ENCODE measurements around the gene CD320.
A peak's percentile ranks its signal among the peaks of the same experiment; 100 is the strongest.

CD320 gene

DNA sequence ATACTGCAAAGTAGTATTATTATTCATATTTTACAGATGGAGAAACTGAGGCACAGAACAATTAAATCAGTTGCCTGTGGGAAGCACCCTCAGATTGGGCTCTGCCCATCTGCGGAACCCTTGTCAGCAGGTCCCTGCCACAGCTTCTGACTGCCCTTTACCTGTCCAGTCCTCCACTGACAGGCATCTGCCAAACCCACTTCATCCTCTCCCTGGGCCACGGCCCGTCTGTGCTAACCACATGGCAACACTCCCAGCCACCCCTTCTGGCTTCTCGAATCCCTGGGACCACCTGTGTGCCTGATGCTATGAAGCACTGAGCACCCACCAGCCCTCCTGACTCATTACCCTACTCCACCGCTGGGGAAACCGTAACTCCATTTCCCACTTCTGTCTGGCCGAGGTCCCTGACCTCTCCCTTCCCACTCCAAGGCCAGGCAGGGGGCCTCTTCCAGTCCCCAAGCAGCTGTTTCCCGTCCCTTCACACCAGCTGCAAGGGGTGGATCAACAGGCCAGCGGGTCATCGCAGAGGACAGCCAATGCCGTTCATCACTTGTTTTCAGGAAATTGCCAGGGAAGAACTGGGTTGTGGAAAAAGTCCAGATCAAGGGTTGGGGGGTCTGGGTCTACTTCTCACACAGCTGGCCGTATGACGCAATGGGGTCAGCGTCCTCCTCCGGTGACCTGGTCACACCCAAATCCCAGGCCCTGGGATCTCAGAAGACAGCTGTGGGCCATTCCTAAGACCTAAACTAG lies 32.4 kb upstream of the CD320 start:
- Histone ChIP-seq H3K9ac (ENCODE audit: low read length) (no peak overlapping the region), H3K9me3 (ENCODE audit: control insufficient read depth, low read length) (no peaks in the 10 kb centered on the region), H3K4me1 (ENCODE audit: control insufficient read depth, insufficient read depth, low read length) (peaks cover 4% of the 10 kb centered on the region), H3K27me3 (replicated peaks; ENCODE audit: control insufficient read depth, insufficient read depth, low read length) (peaks cover 26% of the 10 kb centered on the region), H3K4me3 (ENCODE audit: low read length) (no peak overlapping the region), H3K36me3 (ENCODE audit: control insufficient read depth, insufficient read depth, low read length, severe bottlenecking) (no peaks in the 10 kb centered on the region)
- DNase-seq (ENCODE audit: low read depth): no peak

DNA sequence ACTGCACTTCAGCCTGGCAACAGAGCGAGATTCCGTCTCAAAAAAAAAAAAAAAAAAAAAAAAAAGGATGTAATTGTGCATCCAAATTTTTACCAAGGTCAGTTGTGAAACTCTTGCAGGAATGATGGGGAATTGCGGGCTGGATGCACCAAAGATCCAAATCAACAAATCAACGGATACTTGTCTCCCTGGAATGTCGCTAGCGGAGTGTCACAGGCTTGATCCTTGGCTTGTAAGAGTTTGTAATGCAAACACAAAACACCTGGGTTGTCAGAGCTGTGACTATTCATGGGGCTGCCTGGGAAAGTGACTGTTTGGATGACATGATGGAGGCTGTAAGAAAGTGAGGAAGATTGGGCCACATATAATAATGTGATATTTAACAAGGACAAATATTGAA lies 30.7 kb upstream of the CD320 start:
- Histone ChIP-seq H3K9me3 (ENCODE audit: control insufficient read depth, low read length) (no peaks in the 10 kb centered on the region), H3K4me1 (ENCODE audit: control insufficient read depth, insufficient read depth, low read length) (peaks cover 4% of the 10 kb centered on the region), H3K27me3 (replicated peaks; ENCODE audit: control insufficient read depth, insufficient read depth, low read length) (peaks cover 35% of the 10 kb centered on the region), H3K36me3 (ENCODE audit: control insufficient read depth, insufficient read depth, low read length, severe bottlenecking) (no peaks in the 10 kb centered on the region), H3K9ac (ENCODE audit: low read length) (no peak overlapping the region), H3K4me3 (ENCODE audit: low read length) (no peak overlapping the region)
- DNase-seq (ENCODE audit: low read depth): no peak

DNA sequence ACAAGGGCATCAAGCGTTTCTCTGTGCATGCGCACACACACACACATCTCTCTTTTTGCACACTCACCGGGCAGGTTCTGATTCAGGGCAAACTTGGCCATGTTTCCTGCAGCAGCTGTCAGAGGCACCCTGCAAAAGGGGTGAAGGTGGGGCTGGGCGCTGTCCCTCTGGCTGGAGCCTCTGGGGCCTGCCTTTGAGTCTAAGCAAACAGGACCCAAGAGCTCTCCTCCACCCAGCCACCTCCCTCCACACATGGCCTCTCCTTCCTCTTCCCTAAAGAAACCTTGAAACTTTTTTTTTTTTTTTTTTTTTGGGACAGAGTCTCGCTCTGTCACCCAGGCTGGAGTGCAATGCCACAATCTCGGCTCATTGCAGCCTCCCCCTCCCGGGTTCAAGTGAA lies 29.6 kb upstream of the CD320 start:
- Histone ChIP-seq H3K9ac (ENCODE audit: low read length) (no peak overlapping the region), H3K4me3 (ENCODE audit: low read length) (no peak overlapping the region), H3K4me1 (ENCODE audit: control insufficient read depth, insufficient read depth, low read length) (no peaks in the 10 kb centered on the region), H3K27me3 (replicated peaks; ENCODE audit: control insufficient read depth, insufficient read depth, low read length) (peaks cover 41% of the 10 kb centered on the region), H3K36me3 (ENCODE audit: control insufficient read depth, insufficient read depth, low read length, severe bottlenecking) (no peaks in the 10 kb centered on the region), H3K9me3 (ENCODE audit: control insufficient read depth, low read length) (no peaks in the 10 kb centered on the region)
- DNase-seq (ENCODE audit: low read depth): no peak

GRCh38 chr19:8336660-8337059 lies 28.5 kb upstream of the CD320 start:
- Histone ChIP-seq H3K4me1 (ENCODE audit: control insufficient read depth, insufficient read depth, low read length) (no peaks in the 10 kb centered on the region), H3K9me3 (ENCODE audit: control insufficient read depth, low read length) (no peaks in the 10 kb centered on the region), H3K9ac (ENCODE audit: low read length) (no peak overlapping the region), H3K27me3 (replicated peaks; ENCODE audit: control insufficient read depth, insufficient read depth, low read length) (peaks cover 41% of the 10 kb centered on the region), H3K4me3 (ENCODE audit: low read length) (no peak overlapping the region), H3K36me3 (ENCODE audit: control insufficient read depth, insufficient read depth, low read length, severe bottlenecking) (no peaks in the 10 kb centered on the region)
- DNase-seq (ENCODE audit: low read depth): no peak

DNA sequence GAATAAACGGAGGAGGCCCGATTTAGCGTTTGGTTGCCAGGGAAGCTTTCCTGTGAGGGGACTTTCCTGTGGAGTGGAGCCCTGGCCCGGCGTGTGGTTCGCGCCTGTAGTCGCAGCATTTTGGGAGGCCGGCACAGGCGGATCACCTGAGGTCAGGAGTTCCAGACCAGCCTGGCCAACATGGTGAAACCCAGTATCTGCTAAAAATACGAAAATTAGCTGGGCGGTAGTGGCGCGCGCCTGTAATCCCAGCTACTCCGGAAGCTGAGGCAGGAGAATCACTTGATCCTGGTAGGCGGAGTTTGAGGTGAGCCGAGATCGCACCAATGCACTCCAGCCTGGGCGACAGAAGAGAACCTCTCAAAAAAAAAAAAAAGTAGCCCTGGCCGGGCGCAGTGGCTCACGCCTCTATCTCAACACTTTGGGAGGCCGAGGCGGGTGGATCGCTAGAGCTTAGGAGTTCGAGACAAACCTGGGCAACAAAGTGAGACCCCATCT lies 28.0 kb upstream of the CD320 start:
- no peak overlapping the region for H3K4me3 ChIP-seq (ENCODE audit: low read length)
- no peaks in the 10 kb centered on the region for H3K36me3 ChIP-seq (ENCODE audit: control insufficient read depth, insufficient read depth, low read length, severe bottlenecking)
- DNase-seq (ENCODE audit: low read depth): no peak
- H3K9ac ChIP-seq (ENCODE audit: low read length): no peak overlapping the region
- peaks cover 41% of the 10 kb centered on the region for H3K27me3 ChIP-seq (replicated peaks; ENCODE audit: control insufficient read depth, insufficient read depth, low read length)
- H3K9me3 ChIP-seq (ENCODE audit: control insufficient read depth, low read length): no peaks in the 10 kb centered on the region
- no peaks in the 10 kb centered on the region for H3K4me1 ChIP-seq (ENCODE audit: control insufficient read depth, insufficient read depth, low read length)

- no peaks in the 10 kb centered on the region for H3K9me3 ChIP-seq (ENCODE audit: control insufficient read depth, low read length)
- peaks cover 37% of the 10 kb centered on the region for H3K27me3 ChIP-seq (replicated peaks; ENCODE audit: control insufficient read depth, insufficient read depth, low read length)
- DNase-seq (ENCODE audit: low read depth): no peak
- no peaks in the 10 kb centered on the region for H3K4me1 ChIP-seq (ENCODE audit: control insufficient read depth, insufficient read depth, low read length)
- H3K9ac ChIP-seq (ENCODE audit: low read length): no peak overlapping the region
- peak overlapping the region; percentile 47 for H3K4me3 ChIP-seq (ENCODE audit: low read length)
- H3K36me3 ChIP-seq (ENCODE audit: control insufficient read depth, insufficient read depth, low read length, severe bottlenecking): no peaks in the 10 kb centered on the region
These were observed 27.3 kb upstream of the CD320 start for GRCh38 chr19:8335343-8336071.

DNA sequence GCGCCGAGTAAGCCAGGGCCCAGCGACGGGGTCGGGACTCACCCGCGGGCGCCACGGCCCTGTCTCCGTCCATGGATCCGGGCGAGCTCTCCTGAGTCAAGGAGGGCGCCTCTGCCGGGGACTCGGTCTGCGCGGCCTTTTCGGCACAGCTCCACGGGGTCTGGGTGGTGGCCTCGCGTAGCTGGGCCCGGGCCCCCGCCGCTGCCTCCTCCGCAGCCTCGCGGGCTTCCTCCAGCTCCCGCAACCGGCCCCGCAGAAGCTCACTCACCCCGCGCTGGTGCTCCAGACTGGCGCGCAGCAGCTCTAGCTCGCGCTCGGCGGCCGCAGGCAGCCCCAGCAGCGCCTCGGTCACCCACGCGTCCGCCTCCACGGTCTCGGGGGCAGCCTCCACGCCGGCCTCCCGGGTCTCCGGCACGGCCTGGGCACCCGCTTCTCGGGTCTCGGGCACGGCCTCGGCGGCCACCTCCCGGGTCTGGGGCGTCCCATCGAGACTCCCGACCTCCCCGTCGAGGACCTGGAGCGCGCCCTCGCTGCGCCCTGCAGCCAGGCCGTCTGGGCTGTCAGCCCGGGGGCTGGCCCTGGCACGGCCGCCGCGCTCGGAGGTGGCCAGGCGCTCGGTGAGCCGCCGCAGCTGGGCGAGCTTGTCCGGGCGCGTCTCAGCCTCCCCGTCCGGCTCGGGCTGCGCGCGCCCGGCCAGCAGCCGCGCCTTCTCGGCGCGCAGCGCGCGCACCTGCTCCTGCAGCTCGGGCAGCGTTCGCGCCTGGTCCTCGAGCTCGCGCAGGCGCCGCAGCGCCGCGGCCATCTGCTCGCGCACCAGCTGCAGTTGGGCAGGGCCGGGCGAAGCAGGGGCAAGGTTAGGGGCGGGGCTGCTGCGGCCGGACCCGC lies 26.5 kb upstream of the CD320 start:
- Histone ChIP-seq H3K9ac (ENCODE audit: low read length) (no peak overlapping the region), H3K4me1 (ENCODE audit: control insufficient read depth, insufficient read depth, low read length) (no peaks in the 10 kb centered on the region), H3K36me3 (ENCODE audit: control insufficient read depth, insufficient read depth, low read length, severe bottlenecking) (no peaks in the 10 kb centered on the region), H3K27me3 (replicated peaks; ENCODE audit: control insufficient read depth, insufficient read depth, low read length) (peaks cover 34% of the 10 kb centered on the region), H3K4me3 (ENCODE audit: low read length) (peak overlapping the region; percentile 47), H3K9me3 (ENCODE audit: control insufficient read depth, low read length) (no peaks in the 10 kb centered on the region)
- peak; percentile 76 for DNase-seq (ENCODE audit: low read depth)

GRCh38 chr19:8333767-8334457 lies 25.8 kb upstream of the CD320 start:
- Histone ChIP-seq H3K36me3 (ENCODE audit: control insufficient read depth, insufficient read depth, low read length, severe bottlenecking) (no peaks in the 10 kb centered on the region), H3K27me3 (replicated peaks; ENCODE audit: control insufficient read depth, insufficient read depth, low read length) (peaks cover 31% of the 10 kb centered on the region), H3K4me1 (ENCODE audit: control insufficient read depth, insufficient read depth, low read length) (no peaks in the 10 kb centered on the region), H3K9ac (ENCODE audit: low read length) (no peak overlapping the region), H3K9me3 (ENCODE audit: control insufficient read depth, low read length) (no peaks in the 10 kb centered on the region), H3K4me3 (ENCODE audit: low read length) (no peak overlapping the region)
- DNase-seq (ENCODE audit: low read depth): no peak

DNA sequence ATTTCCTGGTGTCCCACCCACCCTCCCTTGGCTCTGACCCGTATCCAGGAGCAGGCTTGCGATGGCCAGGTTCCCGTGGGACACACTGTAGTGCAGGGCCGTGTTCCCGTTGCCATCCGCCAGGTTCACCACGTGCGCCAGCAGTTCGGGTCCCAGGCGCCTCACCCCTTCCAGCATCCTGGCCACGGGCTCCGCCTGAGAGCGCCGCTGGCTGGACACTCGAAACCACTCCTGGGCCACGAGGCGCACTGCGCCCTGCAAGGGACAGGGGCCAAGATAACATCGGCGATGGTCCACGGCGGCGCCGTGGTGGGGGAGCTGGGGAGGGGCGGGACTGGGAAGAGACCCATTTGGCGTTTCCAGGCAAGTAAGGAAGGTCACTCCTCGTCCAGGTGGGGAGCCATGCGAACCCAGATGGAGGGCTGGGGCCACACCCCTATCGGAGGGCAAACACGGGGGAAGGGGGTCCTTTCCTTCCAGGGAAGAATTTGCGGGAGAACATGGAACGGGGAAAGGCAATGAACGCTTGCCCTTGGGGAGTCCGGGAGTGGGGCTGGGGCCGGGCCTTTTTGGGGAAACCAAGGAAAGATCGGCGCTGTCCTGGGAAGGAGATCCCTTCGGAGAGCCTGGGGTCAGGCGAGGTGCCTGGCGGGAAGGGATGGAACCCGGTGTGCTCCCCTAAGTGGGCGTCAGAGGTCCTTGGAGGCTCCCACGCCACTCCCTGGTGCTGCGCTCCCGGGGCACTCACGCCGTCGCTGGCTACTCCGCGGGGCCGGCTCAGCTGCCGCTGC lies 25.0 kb upstream of the CD320 start:
- no peak overlapping the region for H3K4me3 ChIP-seq (ENCODE audit: low read length)
- DNase-seq (ENCODE audit: low read depth): no peak
- no peak overlapping the region for H3K9ac ChIP-seq (ENCODE audit: low read length)
- H3K27me3 ChIP-seq (replicated peaks; ENCODE audit: control insufficient read depth, insufficient read depth, low read length): peaks cover 29% of the 10 kb centered on the region
- no peaks in the 10 kb centered on the region for H3K9me3 ChIP-seq (ENCODE audit: control insufficient read depth, low read length)
- no peaks in the 10 kb centered on the region for H3K4me1 ChIP-seq (ENCODE audit: control insufficient read depth, insufficient read depth, low read length)
- no peaks in the 10 kb centered on the region for H3K36me3 ChIP-seq (ENCODE audit: control insufficient read depth, insufficient read depth, low read length, severe bottlenecking)

GRCh38 chr19:8331263-8331845 lies 23.2 kb upstream of the CD320 start:
- H3K4me3 ChIP-seq (ENCODE audit: low read length): no peak overlapping the region
- H3K9me3 ChIP-seq (ENCODE audit: control insufficient read depth, low read length): peaks cover 5% of the 10 kb centered on the region
- peaks cover 25% of the 10 kb centered on the region for H3K27me3 ChIP-seq (replicated peaks; ENCODE audit: control insufficient read depth, insufficient read depth, low read length)
- DNase-seq (ENCODE audit: low read depth): no peak
- no peak overlapping the region for H3K9ac ChIP-seq (ENCODE audit: low read length)
- no peaks in the 10 kb centered on the region for H3K36me3 ChIP-seq (ENCODE audit: control insufficient read depth, insufficient read depth, low read length, severe bottlenecking)
- no peaks in the 10 kb centered on the region for H3K4me1 ChIP-seq (ENCODE audit: control insufficient read depth, insufficient read depth, low read length)
